Activated CD4-positive, alpha-beta memory T cell treated with anti-CD3 and anti-CD28 coated beads, Interleukin-2, amount 10 ng/mL, durations not matched to agents 7 days and 5 days (primary cell): ENCODE data around the gene NSRP1. TPM values are rescaled to one million over a fixed set of nuclear protein-coding genes. Genes with fewer than 3 reads are reported as not detected.
A peak's percentile ranks its signal among the peaks of the same experiment; 100 is the strongest.
"Not testable (repeated sequence)": the region's sequence is repeated elsewhere in the genome, so short reads cannot be mapped to it uniquely, and the experiment has no call there.

Experiments
- CTCF ChIA-PET: fragments of 350-600 bp; sonication (Branson Sonifier 250); formaldehyde crosslinking; loops from one replicate; lab custom pipeline; 2021; ENCODE audit warnings: antibody characterized with exemption, inconsistent platforms; lab: Charles Lee
- POLR2A ChIA-PET: fragments of 350-600 bp; sonication (Branson Sonifier 250); formaldehyde crosslinking; loops from one replicate; lab custom pipeline; 2021; ENCODE audit warnings: antibody characterized with exemption; lab: Charles Lee
- DNase-seq: peaks from one replicate; pipeline ENCODE4 v3.0.0-alpha.2; 2020
- H3K27ac Mint-ChIP-seq: one replicate; pipeline ENCODE4 v1.8.0; 2021; ENCODE audit warnings: mild to moderate bottlenecking, mixed read lengths
- H3K27me3 Mint-ChIP-seq: one replicate; pipeline ENCODE4 v1.8.0; 2021; ENCODE audit warnings: mixed read lengths
- H3K36me3 Mint-ChIP-seq: one replicate; pipeline ENCODE4 v1.8.0; 2021; ENCODE audit warnings: low read depth, mixed read lengths
- H3K4me1 Mint-ChIP-seq: one replicate; pipeline ENCODE4 v1.8.0; 2021; ENCODE audit warnings: mixed read lengths
- H3K4me3 Mint-ChIP-seq: one replicate; pipeline ENCODE4 v1.8.0; 2021; ENCODE audit warnings: mild to moderate bottlenecking, mixed read lengths
- H3K9me3 Mint-ChIP-seq: one replicate; pipeline ENCODE4 v1.8.0; 2021; ENCODE audit warnings: mixed read lengths
- total RNA-seq, 2 experiments: library from RNA; stranded (reverse); gene quantifications; one replicate each; pipeline ENCODE4 v1.2.3, GENCODE V29; 2021

Gene NSRP1
- total RNA-seq, 2 experiments from 2014 or later: 21.6 to 22.7 TPM

GRCh38 chr17:30132615-30133014, 16.0 kb downstream of the NSRP1 start:
- Mint-ChIP-seq H3K36me3 (peaks cover 49% of the 10 kb centered on the region), H3K4me3 (no peak overlapping the region), H3K27me3 (no peaks in the 10 kb centered on the region), H3K9me3 (no peaks in the 10 kb centered on the region), H3K27ac (no peak overlapping the region), H3K4me1 (peaks cover 9% of the 10 kb centered on the region)
- POLR2A ChIA-PET: no interaction called here
- CTCF ChIA-PET: interaction anchor here (2.5 kb wide), 1 partner anchor 7 kb away, joined by 14 read pairs; no protein-coding TSS in a partner anchor
- no peak for DNase-seq

- no peaks in the 10 kb centered on the region for H3K27me3 Mint-ChIP-seq
- ChIA-PET POLR2A (interaction anchor here (1.2 kb wide), 1 partner anchor 15 kb away, joined by 3 read pairs; no protein-coding TSS in a partner anchor), CTCF (interaction anchor here (1.2 to 2.5 kb wide), 2 partner anchors 8 to 203 kb away, joined by 3 to 14 read pairs; no protein-coding TSS in a partner anchor)
- peaks cover 13% of the 10 kb centered on the region for H3K4me1 Mint-ChIP-seq
- H3K36me3 Mint-ChIP-seq: peaks cover 49% of the 10 kb centered on the region
- H3K4me3 Mint-ChIP-seq: no peak overlapping the region
- H3K27ac Mint-ChIP-seq: no peak overlapping the region
- no peaks in the 10 kb centered on the region for H3K9me3 Mint-ChIP-seq
- DNase-seq: no peak
Measured at GRCh38 chr17:30133197-30133596, 16.6 kb downstream of the NSRP1 start.

- peaks cover 53% of the 10 kb centered on the region for H3K36me3 Mint-ChIP-seq
- POLR2A ChIA-PET: no interaction called here
Measured at GRCh38 chr17:30134551-30134950, 17.9 kb downstream of the NSRP1 start.

GRCh38 chr17:30137158-30137557, 20.5 kb downstream of the NSRP1 start:
- Mint-ChIP-seq H3K4me3 (no peak overlapping the region), H3K36me3 (peaks cover 36% of the 10 kb centered on the region), H3K9me3 (no peaks in the 10 kb centered on the region), H3K27ac (no peak overlapping the region), H3K27me3 (no peaks in the 10 kb centered on the region), H3K4me1 (peaks cover 13% of the 10 kb centered on the region)
- CTCF ChIA-PET: no interaction called here
- POLR2A ChIA-PET: no interaction called here
- no peak for DNase-seq

More at GRCh38 chr17:30134551-30134950, 17.9 kb downstream of the NSRP1 start:
- Mint-ChIP-seq H3K27me3 (no peaks in the 10 kb centered on the region), H3K4me3 (no peak overlapping the region), H3K4me1 (peaks cover 13% of the 10 kb centered on the region), H3K9me3 (no peaks in the 10 kb centered on the region), H3K27ac (no peak overlapping the region)
- no peak for DNase-seq
- CTCF ChIA-PET: interaction anchor here (2.5 kb wide), 1 partner anchor 9 kb away, joined by 14 read pairs; no protein-coding TSS in a partner anchor

DNA sequence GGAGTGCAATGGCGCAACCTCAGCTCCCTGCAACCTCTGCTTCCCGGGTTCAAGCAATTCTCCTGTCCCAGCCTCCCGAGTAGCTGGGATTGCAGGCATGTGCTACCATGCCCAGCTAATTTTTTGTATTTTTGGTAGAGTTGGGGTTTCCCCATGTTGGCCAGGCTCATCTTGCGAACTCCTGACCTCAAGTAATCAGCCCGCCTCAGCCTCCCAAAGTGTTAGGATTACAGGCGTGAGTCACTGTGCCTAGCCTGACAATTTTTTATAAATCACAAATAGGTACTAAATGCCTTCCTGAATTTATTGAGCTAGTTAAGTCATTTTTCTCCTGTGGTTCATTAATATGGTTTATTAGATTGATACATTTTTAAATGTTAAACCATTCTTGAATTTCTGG, 31.2 kb downstream of the NSRP1 start:
- not testable (repeated sequence) for H3K4me3 Mint-ChIP-seq, DNase-seq, H3K4me1 Mint-ChIP-seq, H3K9me3 Mint-ChIP-seq, H3K27ac Mint-ChIP-seq, H3K27me3 Mint-ChIP-seq
- POLR2A ChIA-PET: interaction anchor here (1.0 to 1.3 kb wide), 2 partner anchors 14 to 43 kb away, joined by 3 to 4 read pairs; no protein-coding TSS in a partner anchor
- CTCF ChIA-PET: interaction anchor here (0.7 kb wide), 1 partner anchor 258 kb away, joined by 3 read pairs; no protein-coding TSS in a partner anchor
- peaks cover 15% of the 10 kb centered on the region for H3K36me3 Mint-ChIP-seq

- Mint-ChIP-seq H3K36me3 (peaks cover 15% of the 10 kb centered on the region), H3K4me1 (peaks cover 2% of the 10 kb centered on the region), H3K4me3 (no peak overlapping the region), H3K9me3 (no peaks in the 10 kb centered on the region), H3K27ac (no peak overlapping the region), H3K27me3 (no peaks in the 10 kb centered on the region)
- ChIA-PET CTCF (interaction anchor here (0.7 kb wide), 1 partner anchor 258 kb away, joined by 3 read pairs; no protein-coding TSS in a partner anchor), POLR2A (interaction anchor here (1.0 to 1.3 kb wide), 2 partner anchors 15 to 44 kb away, joined by 3 to 4 read pairs; no protein-coding TSS in a partner anchor)
- no peak for DNase-seq
Measured at GRCh38 chr17:30148376-30148775, 31.8 kb downstream of the NSRP1 start.

DNA sequence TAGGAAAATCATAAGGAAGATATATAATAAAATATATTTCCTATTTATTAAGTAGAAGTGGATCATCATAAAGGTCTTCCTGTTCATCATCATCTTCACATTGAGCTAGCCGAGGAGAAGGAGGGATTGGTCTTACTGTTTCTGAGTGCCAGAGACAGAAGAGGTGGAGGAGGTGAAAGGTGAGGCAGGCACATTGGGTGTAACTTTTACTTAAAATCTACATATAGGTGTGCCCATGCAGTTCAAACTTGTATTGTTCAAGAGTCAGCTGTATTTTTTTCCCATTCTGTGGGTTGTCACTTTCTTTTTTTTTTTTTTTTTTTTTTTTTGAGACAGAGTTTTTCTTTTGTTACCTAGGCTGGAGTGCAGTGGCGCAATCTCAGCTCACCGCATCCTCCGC, 34.9 kb downstream of the NSRP1 start:
- Mint-ChIP-seq H3K9me3 (no peaks in the 10 kb centered on the region), H3K36me3 (peaks cover 18% of the 10 kb centered on the region), H3K27me3 (no peaks in the 10 kb centered on the region), H3K4me1 (peaks cover 2% of the 10 kb centered on the region), H3K27ac (no peak overlapping the region), H3K4me3 (no peak overlapping the region)
- ChIA-PET POLR2A (no interaction called here), CTCF (interaction anchor here (1.2 kb wide), 1 partner anchor 27 kb away, joined by 4 read pairs; no protein-coding TSS in a partner anchor)
- no peak for DNase-seq

DNA sequence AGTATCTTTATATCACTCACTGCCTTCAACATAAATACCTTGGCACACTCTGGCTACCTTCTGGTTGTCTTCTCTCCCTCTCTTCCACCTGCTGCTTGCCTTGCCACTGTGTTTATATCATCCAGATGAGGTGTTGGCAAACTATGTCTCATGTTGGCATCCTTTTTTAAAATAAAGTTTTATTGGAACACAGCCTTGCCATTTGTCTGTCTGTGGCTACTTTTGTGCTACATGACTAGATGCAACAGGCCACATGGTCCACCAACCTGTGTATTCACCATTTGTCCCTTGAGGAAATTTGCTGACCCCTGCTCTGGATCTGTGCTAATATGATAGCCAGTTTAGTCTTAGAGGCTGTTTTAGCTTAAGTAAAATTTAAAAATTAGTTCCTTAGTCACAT, 36.8 kb downstream of the NSRP1 start:
- Mint-ChIP-seq H3K27me3 (no peaks in the 10 kb centered on the region), H3K27ac (no peak overlapping the region), H3K36me3 (peaks cover 28% of the 10 kb centered on the region), H3K9me3 (no peaks in the 10 kb centered on the region), H3K4me3 (no peak overlapping the region), H3K4me1 (peaks cover 4% of the 10 kb centered on the region)
- DNase-seq: no peak
- ChIA-PET POLR2A (no interaction called here), CTCF (interaction anchor here (1.8 kb wide), 1 partner anchor 49 kb away, joined by 6 read pairs; no protein-coding TSS in a partner anchor)

DNA sequence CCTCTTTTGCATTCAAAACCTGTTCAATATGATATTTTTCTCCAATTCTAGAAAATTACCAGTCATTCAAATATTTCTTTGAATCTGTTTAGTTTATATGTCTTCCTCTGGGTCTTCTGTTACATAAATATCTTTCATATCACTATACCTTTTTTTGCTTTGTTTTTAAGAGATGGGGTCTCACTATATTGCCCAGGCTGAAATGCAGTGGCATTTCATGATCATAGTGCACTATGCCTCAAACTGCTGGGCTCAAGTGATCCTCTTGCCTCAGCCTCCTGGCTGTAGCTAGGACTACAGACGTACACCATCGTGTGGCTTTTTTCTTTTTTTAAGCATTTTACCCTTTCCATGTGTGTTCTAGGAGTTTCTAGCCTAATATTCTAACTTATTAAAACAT, 38.8 kb downstream of the NSRP1 start:
- Mint-ChIP-seq H3K9me3 (peaks cover 5% of the 10 kb centered on the region), H3K27me3 (no peaks in the 10 kb centered on the region), H3K4me1 (peaks cover 8% of the 10 kb centered on the region), H3K36me3 (peaks cover 46% of the 10 kb centered on the region), H3K27ac (no peak overlapping the region), H3K4me3 (no peak overlapping the region)
- POLR2A ChIA-PET: no interaction called here
- DNase-seq: no peak
- CTCF ChIA-PET: no interaction called here

DNA sequence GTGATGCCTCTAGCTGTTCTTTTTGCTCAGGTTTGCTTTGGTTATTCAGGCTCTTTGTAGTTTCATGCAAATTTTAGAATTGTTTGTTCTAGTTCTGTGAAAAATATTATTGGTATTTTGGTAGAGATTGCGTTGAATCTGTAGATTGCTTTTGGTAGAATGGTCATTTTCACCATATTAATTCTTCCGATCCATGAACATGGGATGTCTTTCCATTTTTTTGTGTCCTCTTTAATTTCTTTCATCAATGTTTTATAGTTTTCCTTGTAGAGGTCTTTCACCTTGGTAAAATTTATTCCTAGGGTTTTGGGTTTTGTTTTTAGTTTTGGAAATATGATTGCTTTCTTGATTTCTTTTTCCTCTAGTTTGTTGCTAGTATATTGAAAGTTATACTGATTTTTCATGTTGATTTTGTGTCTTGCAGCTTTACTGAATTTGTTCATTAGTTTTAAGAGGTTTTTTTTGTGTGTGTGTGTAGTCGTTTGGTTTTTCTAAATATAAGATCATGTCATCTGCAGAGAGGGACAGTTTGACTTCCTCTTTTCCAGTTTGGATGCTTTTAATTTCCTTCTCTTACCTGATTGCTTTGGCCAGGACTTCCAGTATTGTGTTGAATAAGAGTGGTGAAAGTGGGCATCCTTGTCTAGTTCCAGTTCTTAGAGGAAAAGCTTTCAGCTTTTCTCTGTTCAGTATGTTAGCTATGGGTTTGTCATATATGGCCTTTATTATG, 42.4 kb downstream of the NSRP1 start:
- ChIA-PET CTCF (no interaction called here), POLR2A (no interaction called here)
- H3K36me3 Mint-ChIP-seq: peaks cover 50% of the 10 kb centered on the region
- H3K27me3 Mint-ChIP-seq: no peaks in the 10 kb centered on the region
- H3K4me1 Mint-ChIP-seq: peaks cover 8% of the 10 kb centered on the region
- peaks cover 7% of the 10 kb centered on the region for H3K9me3 Mint-ChIP-seq
- H3K4me3 Mint-ChIP-seq: no peak overlapping the region
- peak overlapping the region; percentile 6 for H3K27ac Mint-ChIP-seq
- no peak for DNase-seq

- peaks cover 48% of the 10 kb centered on the region for H3K36me3 Mint-ChIP-seq
- H3K9me3 Mint-ChIP-seq: peaks cover 7% of the 10 kb centered on the region
- peaks cover 13% of the 10 kb centered on the region for H3K4me1 Mint-ChIP-seq
- H3K27me3 Mint-ChIP-seq: no peaks in the 10 kb centered on the region
- DNase-seq: no peak
- POLR2A ChIA-PET: no interaction called here
- H3K4me3 Mint-ChIP-seq: no peak overlapping the region
- CTCF ChIA-PET: no interaction called here
- H3K27ac Mint-ChIP-seq: no peak overlapping the region
Measured at GRCh38 chr17:30160419-30161172, 44.0 kb downstream of the NSRP1 start.

DNA sequence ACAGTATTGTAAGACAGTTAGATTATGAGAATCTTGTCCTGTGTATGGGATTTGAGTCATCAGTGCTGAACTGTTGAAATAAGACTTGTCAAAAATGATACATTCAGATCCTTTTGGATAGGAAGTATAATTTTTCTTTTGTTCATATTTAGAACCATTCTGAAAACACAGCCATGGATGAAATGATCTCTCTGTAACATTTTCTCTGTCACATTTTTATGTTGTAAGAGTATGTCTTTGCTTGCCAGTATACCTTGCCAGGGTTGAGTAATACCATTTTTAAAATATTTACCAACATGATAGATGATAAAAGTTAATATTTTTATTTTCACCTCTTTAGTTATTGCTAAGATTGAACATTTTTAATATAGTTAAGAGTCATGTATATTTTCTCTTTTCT, 45.0 kb downstream of the NSRP1 start:
- Mint-ChIP-seq H3K27me3 (no peaks in the 10 kb centered on the region), H3K9me3 (peaks cover 7% of the 10 kb centered on the region), H3K36me3 (peaks cover 51% of the 10 kb centered on the region), H3K4me1 (peaks cover 13% of the 10 kb centered on the region), H3K4me3 (no peak overlapping the region), H3K27ac (no peak overlapping the region)
- CTCF ChIA-PET: no interaction called here
- POLR2A ChIA-PET: no interaction called here
- no peak for DNase-seq

DNA sequence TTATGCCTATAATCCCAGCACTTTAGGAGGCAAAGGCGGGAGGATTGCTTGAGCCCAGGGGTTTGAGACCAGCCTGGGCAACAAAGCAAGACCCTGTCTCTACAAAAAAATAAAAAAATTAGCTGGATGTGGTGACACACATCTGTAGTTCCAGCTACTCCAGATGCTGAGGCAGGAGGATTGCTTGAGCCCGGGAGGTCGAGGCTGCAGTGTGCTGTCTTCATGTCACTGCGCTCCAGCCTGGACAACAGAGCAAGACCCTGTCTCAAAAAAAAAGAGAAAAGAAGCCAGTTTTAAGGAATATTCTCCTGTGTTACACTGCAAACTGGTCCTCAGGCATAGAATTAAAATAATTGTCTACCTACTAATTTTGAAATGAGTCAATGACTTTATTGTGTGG, 47.9 kb downstream of the NSRP1 start:
- Mint-ChIP-seq H3K4me3 (no peak overlapping the region), H3K27me3 (no peaks in the 10 kb centered on the region), H3K4me1 (peaks cover 9% of the 10 kb centered on the region), H3K27ac (no peak overlapping the region), H3K9me3 (peaks cover 7% of the 10 kb centered on the region), H3K36me3 (peaks cover 31% of the 10 kb centered on the region)
- ChIA-PET CTCF (interaction anchor here (0.8 kb wide), 1 partner anchor 60 kb away, joined by 3 read pairs; no protein-coding TSS in a partner anchor), POLR2A (no interaction called here)
- no peak for DNase-seq
